ENCODE data around the gene LTC4S.

DNA sequence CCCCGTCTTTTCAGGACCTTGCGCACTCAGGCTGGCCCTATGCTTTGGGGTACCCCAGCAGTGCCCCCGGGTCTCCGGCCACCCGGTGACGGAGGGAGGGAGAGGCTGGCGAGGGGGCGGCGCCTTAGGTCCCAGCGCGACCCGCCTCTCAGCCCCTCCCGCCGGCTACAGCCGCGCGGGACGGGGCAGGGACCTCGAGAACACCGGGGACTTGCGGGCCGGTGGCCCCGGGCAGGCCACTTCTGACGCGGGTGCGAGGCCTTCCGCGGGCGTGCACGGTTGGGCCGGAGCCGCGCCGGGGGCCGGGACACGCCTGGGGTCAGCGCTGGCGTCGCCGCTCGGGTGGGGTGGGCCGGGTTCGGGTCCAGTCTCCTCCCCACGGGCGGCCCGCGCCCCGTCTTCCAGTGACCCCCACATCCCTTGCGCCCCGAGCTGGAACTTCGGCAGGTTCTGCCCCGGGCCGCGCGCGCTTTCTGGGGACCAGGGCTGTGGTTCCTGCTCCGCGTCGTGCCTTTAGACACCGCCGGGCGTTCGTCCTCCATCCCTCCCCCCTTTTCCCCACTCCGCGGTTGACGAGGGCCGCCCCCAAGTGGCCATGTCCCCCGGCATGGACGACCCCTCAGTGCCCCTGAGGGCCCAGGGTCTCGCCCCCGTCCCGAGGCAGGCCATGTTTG, 23.1 kb downstream of the LTC4S start:
- no peak for TF ChIP-seq ZFP30 (CRISPR knock-in tag; IDR thresholded peaks at IDR 0.05)
- TF ChIP-seq ZNF70 (CRISPR knock-in tag; IDR thresholded peaks at IDR 0.05), result no peak
- TF ChIP-seq ZFP3 (CRISPR knock-in tag; IDR thresholded peaks at IDR 0.05), result no peak
- TF ChIP-seq TSHZ2 (CRISPR knock-in tag; IDR thresholded peaks at IDR 0.05), result no peak
- no peak for TF ChIP-seq ZNF565 (CRISPR knock-in tag; conservative IDR thresholded peaks at IDR 0.05; ENCODE audit: low read depth)

Data from SK-N-SH treated with all-trans-retinoic acid at 6 μM for 48 hours (cell line).